NCI-H524 treated with DMSO at 0.1 percent for 48 hours (cell line): ENCODE data around the gene PKDCC.

Source experiments
- DNase-seq: peaks from one replicate; lab custom pipeline; 2025; lab: John Stamatoyannopoulos, UW

PKDCC gene

DNA sequence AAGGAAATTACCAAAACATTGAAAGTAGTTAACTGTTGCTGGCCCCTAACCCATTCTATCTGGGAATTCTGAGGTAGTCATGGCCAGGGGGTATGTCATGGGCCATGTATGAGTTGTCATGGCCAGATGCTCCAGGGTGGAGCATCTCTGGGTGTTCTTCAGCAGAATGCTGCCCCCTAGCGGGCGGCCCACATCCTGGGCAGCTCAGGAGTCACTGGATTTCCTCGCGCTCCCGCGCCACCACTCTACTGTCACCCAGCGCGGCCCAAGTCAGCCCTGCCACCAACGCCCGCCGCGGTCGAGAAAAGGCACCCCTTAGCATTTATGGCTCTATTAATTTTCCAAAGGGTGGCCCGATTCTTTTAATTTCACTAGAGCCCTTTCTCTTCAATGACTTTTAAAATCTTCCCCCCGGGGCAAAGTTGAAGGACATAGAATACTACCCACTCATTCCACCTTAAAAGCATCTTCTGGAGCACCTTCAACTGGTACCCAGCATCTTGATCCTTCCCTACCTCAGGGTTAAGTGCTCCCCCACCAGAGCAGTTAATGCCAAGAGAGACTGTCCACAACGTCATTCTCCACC, 41.6 kb downstream of the PKDCC start:
- no peak for DNase-seq

DNA sequence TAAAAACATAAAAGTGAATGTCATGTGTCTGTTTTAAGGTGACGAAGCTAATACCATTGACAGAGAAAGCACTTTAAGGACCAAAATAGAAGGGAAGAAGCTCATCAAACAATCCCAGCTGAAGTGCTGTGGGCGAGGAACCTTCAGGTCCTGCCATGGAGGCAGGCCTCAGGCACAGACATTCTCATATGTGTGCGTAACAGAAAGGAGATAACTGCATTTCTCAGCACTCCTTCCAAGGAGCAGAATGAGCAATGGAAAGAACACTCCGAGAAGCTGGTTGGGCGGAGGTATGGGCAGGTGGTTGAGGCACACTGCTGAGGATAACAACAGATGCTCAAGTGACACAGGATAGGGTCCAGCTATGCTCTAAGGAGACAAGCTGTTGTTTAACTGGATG, 42.4 kb downstream of the PKDCC start:
- DNase-seq = peak; percentile 94

GRCh38 chr2:42091671-42092070, 43.9 kb downstream of the PKDCC start:
- DNase-seq = no peak

GRCh38 chr2:42092084-42092996, 44.5 kb downstream of the PKDCC start:
- DNase-seq = no peak

DNA sequence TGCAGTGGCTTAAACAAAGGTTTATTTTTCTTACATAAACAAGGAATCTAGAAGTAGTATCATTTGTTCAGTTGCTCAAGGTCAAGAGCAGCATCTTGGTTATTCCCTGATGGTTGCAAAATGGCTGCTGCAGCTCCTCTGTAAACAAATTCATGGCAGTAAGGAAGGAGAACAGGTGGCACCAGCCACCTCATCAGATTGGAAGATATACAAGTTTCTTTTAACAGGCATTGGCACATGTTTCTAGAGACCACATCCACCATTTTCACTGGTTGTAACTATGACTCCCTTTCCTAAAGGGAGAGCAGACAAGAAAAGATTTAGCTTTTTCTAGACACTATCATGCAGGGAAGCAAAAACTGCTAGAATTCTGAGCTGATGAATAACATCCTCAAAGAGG, 46.3 kb downstream of the PKDCC start:
- no peak for DNase-seq

DNA sequence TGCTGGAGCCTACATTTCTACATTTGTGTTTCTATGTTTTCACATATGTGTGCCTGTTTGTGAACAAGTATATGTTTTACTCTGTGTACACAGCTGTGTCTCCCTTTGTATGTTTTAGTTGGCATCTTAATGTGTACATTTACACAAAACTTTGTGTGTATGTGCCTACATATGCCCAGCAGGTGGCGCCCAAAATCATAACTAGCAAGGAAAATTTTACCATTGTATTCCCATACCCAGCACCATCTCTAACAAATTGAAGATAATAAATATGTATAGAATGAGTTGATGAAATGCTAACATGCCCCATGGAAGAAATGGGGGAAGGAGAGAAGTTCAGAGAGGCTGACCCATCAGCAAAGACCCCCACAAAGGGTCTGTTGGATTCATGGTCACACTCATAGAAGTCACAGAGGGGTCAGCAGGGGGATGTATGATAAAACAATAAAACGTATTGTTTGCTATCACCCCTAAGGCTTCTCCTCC, 48.1 kb downstream of the PKDCC start:
- DNase-seq = peak; percentile 17

DNA sequence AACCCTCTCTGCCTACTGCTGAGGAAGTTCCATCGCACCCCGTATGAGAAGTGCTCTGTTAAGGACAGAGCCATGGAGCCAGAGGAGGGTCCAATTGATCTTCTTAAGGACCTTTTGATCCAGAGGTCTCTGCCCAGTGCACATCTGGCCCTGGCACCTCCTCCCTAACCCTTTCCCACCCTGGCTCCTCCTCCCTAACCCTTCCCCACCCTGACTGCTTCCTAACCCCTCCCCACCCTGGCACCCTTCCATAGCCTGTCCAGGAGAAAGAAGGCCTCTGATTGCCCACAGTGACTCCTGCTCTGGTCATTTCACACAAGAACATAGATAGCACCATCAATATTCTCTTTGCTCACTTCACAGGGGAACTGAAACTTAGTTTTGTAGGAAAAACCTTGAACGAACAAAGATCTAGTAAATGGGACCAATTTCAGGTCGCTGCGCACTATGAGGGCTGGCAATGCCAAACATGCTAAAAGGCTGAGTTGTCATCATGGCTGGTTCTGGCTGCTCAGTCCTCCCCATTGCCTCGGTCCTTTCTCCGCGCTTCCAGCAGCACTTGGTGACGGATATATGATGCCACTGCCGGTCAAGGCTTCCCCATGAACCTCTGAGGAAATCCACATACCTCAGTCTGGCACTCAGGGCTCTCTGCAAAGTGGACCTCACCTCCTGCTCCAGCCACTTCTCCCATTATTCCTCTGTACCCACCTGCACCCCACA, 49.2 kb downstream of the PKDCC start:
- DNase-seq = no peak

GRCh38 chr2:42098571-42099437, 51.0 kb downstream of the PKDCC start:
- DNase-seq = no peak

DNA sequence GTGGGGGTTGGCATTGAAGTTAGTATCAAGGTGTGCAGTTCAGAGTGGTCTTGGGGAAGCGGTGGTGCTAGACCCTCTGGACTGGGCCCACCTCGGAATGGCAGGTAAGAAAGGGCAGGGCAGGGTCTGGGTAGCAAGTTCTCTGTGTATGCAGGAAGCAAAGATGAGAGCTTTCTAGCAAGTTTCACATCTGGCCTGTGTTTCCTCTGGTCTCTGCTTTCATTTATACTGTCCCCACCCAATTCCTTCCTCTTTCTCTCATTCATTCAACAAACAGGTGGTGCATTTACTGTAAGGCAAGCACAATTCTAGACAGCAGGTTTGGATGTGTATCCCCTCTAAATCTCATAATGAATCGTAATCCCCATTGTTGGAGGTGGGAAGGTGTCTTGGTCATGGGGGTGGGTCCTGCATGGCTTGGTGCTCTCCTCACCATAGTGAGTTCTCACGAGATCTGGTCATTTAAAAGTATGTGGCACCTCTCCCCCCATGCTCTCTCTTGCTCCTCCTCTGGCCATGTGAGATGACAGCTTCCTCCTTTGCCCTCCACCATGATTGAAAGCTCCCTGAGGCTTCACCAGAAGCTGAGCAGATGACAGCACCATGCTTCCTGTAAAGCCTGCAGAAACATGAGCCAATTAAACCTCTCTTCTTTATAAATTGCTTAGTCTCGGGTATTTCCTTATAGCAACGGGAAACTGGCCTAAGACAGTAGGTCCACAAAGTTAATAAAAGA, 51.8 kb downstream of the PKDCC start:
- no peak for DNase-seq

DNA sequence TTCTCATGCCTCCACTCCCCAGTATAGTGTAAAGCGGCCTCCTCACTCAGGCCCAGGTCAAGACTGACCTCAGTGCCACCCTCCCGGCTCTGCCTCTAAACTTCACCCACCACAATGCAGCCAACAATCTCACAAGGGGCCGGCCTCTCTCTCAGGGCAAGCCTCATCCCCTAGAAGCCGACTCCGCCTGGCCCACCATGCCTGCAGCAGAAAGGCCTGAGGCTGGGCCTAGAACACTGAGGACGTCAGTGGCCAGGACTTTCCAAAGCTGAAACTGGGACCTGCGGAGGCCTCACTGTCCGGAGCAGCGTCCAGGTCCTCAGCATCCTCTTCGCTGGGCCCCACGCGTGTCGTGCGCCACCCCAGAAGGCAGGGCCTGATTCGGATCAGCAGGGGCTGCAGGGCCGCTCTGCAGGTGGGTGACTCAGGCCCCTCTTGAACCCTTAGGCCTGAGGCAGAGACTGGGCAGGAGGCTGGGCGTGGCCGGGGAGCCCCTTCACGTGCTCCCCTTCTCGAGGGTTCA, 52.9 kb downstream of the PKDCC start:
- no peak for DNase-seq

- no peak for DNase-seq
These were observed 53.6 kb downstream of the PKDCC start for GRCh38 chr2:42101206-42102023.

GRCh38 chr2:42102024-42102590, 54.3 kb downstream of the PKDCC start:
- no peak for DNase-seq

- no peak for DNase-seq
These were observed 55.0 kb downstream of the PKDCC start for GRCh38 chr2:42102591-42103450.

GRCh38 chr2:42103829-42104228, 56.0 kb downstream of the PKDCC start:
- no peak for DNase-seq

DNA sequence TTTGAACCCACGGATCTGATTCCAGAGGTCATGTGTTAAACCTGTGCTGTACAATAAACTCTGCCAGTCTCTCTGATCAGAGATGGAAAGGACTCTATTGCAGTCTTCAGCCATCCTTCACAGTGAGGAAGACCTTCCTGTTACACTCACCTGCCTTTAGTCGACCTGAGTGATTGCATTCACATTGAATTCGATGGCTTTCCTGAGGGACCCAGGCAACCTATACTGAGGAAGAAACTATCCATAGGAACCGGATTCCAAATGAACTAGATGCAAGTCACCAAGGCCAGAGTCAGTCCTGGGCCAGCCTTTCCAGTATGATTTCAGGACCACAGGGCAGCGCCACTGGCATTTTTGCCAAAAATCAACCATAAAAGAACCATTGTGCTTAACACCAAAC, 56.8 kb downstream of the PKDCC start:
- DNase-seq = no peak

DNA sequence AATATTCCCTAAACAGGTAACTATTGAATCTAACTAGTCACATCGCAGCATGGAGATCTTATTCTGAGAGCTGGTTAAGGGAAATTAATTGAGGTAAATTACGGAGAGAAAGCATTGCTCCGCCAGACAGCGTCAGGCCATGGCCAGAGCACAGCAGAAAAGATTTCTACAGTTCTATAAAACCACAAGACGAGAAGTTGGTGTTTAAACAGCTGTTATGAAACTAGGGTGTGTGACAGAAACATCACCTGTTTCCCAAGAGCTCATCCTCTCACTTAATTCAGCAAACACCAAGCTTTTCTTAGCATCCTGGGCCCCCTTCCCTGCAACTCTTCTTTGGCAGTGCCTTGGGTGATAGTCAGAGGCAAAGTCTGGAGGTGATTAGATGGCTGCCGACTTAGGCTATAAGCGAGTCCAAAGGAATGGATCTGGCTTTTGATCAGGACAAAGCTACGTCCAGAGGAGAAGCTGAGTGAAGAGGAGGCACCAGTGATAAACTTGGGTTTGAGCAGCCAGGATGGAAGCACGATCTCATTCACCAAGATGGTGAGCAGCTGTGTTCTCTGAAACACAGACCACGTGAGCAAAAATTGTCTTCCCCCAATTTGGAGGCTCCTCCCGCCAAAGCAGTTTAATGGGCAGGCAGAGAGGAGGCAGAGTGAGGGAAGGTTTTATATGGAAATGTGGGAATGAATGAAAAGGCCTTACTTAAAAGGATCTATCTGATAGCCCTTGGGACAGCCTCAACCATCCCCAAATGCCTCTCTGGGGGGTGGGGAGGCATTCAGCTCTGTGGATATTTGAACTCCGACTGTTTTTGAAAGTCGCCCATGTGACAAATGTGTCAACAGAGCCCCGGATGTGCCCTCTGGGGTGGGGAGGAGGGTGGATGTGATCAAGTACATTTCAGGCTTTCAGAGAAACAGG, 57.8 kb downstream of the PKDCC start:
- DNase-seq = no peak

DNA sequence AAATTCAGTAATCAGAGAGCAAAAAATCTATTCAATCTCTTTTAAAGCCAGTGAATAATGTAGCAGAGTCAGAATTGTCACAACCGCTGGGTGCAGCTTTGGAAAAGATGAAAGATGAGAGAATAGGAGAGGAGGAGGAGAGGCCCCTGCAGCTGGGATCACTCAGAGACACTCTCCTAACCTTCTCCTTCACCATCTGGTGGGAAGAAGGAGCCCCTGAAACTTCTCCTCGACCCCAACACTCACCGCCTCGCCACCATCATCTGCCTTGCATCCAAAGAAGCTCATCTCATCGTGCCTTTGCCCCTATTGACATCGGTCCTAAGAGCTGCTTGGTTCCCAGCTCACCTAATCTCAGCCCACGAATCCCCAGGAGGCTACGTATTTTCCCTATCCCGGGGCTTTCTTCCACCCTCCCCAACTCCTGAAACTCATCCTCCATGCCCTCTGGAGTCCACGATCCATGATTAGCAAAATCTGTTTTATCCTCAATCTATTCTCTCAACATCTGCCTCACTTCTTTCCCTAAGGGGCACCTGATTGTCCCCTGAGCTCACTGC, 58.5 kb downstream of the PKDCC start:
- DNase-seq = no peak
